Natural killer cell treated with Interleukin-12 subunit alpha and Interleukin-12 subunit beta and Interleukin-15 and Interleukin-18, amount 100 ng/mL, for 72 hours (primary cell): ENCODE data around the gene IL1RAPL1. TPM values are rescaled to one million over a fixed set of nuclear protein-coding genes. Genes with fewer than 3 reads are reported as not detected.
"Not testable (repeated sequence)": the region's sequence is repeated elsewhere in the genome, so short reads cannot be mapped to it uniquely, and the experiment has no call there.

Source experiments
- ATAC-seq, 2 donors: fragments of 150-1000 bp; cut with Tn5 transposase in 1 of 2; sonication (Bioruptor Pico), chemical (Tn5 transposase) in 1 of 2; 2 replicates each; pipeline ENCODE4 v1.10.0; 2021
- DNase-seq: peaks from one replicate; pipeline ENCODE4 v3.0.0; 2022; ENCODE audit warnings: low spot score
- H3K27ac Mint-ChIP-seq, 2 donors: 1 replicate in 1 of 2; 2 replicates in 1 of 2; pipeline ENCODE4 v1.8.0; 2022; ENCODE audit warnings: mixed read lengths in 2 of 2, mild to moderate bottlenecking in 1 of 2, moderate library complexity in 1 of 2
- H3K27me3 Mint-ChIP-seq, 2 donors: 1 replicate in 1 of 2; 2 replicates in 1 of 2; pipeline ENCODE4 v1.8.0; 2022; ENCODE audit warnings: mixed read lengths in 2 of 2
- H3K36me3 Mint-ChIP-seq: one replicate; pipeline ENCODE4 v1.8.0; 2022; ENCODE audit warnings: mixed read lengths
- H3K4me1 Mint-ChIP-seq, 2 donors: 1 replicate in 1 of 2; 2 replicates in 1 of 2; pipeline ENCODE4 v1.8.0; 2022; ENCODE audit warnings: low read depth in 2 of 2, mixed read lengths in 2 of 2, mild to moderate bottlenecking in 1 of 2
- H3K4me3 Mint-ChIP-seq: one replicate; pipeline ENCODE4 v1.8.0; 2022; ENCODE audit warnings: mixed read lengths
- H3K9me3 Mint-ChIP-seq: 2 replicates; pipeline ENCODE4 v1.8.0; 2022; ENCODE audit warnings: mixed read lengths
- total RNA-seq, 2 donors: library from RNA; stranded (reverse); gene quantifications; one replicate each; pipeline ENCODE4 v1.2.3, GENCODE V29; 2022

Gene IL1RAPL1
- total RNA-seq, 2 donors from 2014 or later, result not detected

GRCh38 chrX:29269390-29269789 is 682.1 kb downstream of the IL1RAPL1 start:
- H3K27ac Mint-ChIP-seq, result no peak overlapping the region
- no peaks in the 10 kb centered on the region for H3K36me3 Mint-ChIP-seq
- H3K4me3 Mint-ChIP-seq, result no peak overlapping the region
- DNase-seq (no peak), ATAC-seq (no peak)
- no peaks in the 10 kb centered on the region for H3K4me1 Mint-ChIP-seq
- H3K27me3 Mint-ChIP-seq, result no peaks in the 10 kb centered on the region
- peaks cover 6% of the 10 kb centered on the region for H3K9me3 Mint-ChIP-seq

GRCh38 chrX:29274517-29274916 is 687.3 kb downstream of the IL1RAPL1 start:
- H3K27me3 Mint-ChIP-seq, result no peaks in the 10 kb centered on the region
- DNase-seq, result no peak
- no peak overlapping the region for H3K27ac Mint-ChIP-seq
- no peak overlapping the region for H3K4me3 Mint-ChIP-seq
- H3K9me3 Mint-ChIP-seq, result peaks cover 11% of the 10 kb centered on the region
- H3K36me3 Mint-ChIP-seq, result peaks cover 4% of the 10 kb centered on the region
- H3K4me1 Mint-ChIP-seq, result no peaks in the 10 kb centered on the region
- ATAC-seq, result no peak

DNA sequence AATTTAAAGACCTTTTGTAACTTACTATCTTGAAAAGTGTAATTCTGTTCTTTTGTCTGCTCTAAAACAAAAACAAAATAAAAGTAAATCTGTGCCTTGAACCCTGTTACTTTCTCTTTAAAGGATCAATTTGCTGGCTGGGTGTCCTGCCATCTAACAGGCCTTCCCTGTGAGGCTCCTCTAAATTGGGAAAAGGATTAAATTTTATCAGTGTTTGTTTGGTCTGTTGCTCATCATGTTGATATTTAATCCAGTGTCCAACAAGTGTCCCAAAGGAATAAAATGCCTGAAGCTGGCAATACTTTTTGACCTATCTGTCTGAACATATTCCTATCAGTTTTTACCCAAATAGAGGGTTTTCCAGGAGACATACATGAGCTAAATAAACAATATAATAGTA is 688.7 kb downstream of the IL1RAPL1 start:
- Mint-ChIP-seq H3K4me1 (no peaks in the 10 kb centered on the region), H3K36me3 (peaks cover 4% of the 10 kb centered on the region), H3K4me3 (no peak overlapping the region), H3K27ac (no peak overlapping the region), H3K9me3 (peaks cover 15% of the 10 kb centered on the region), H3K27me3 (no peaks in the 10 kb centered on the region)
- DNase-seq (no peak), ATAC-seq (no peak)

DNA sequence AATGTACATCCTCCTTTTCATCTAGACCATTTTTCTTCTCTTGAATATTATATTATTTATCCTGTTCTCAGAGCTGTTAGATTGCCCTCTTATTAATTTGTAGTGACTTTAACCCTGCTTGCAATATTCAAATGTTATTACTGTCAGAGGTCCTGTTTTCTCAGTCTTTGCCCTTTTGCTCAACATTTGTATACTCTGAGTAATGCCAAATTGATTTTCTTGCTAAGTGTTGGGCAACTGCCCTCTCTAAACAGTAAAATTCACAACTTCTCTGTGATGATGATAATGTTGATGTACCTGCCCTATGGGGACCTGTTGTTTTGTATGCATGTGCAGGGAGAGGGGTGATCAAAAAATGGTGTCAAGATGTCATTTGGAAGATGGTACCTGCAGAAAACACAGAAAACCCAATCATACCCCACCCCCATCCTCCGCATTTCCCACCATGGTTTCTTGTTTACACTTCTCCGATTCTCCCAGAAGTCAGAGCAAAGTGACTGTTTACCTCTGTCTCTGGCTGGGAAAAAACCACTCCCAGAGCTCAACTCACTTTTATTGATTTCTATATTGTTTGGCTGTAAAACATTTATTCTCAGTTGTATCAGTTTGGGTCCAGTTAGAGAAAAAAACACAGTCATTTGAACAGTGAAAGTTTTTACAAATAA is 694.0 kb downstream of the IL1RAPL1 start:
- DNase-seq (no peak), ATAC-seq (no peak)
- H3K4me1 Mint-ChIP-seq, result no peaks in the 10 kb centered on the region
- no peak overlapping the region for H3K4me3 Mint-ChIP-seq
- H3K36me3 Mint-ChIP-seq, result no peaks in the 10 kb centered on the region
- H3K9me3 Mint-ChIP-seq, result peaks cover 3% of the 10 kb centered on the region
- H3K27me3 Mint-ChIP-seq, result no peaks in the 10 kb centered on the region
- H3K27ac Mint-ChIP-seq, result no peak overlapping the region

- DNase-seq (no peak), ATAC-seq (no peak)
- Mint-ChIP-seq H3K4me3 (no peak overlapping the region), H3K9me3 (peaks cover 3% of the 10 kb centered on the region), H3K36me3 (no peaks in the 10 kb centered on the region), H3K4me1 (no peaks in the 10 kb centered on the region), H3K27ac (no peak overlapping the region), H3K27me3 (no peaks in the 10 kb centered on the region)
Observed at GRCh38 chrX:29285664-29286063, 698.4 kb downstream of the IL1RAPL1 start.

DNA sequence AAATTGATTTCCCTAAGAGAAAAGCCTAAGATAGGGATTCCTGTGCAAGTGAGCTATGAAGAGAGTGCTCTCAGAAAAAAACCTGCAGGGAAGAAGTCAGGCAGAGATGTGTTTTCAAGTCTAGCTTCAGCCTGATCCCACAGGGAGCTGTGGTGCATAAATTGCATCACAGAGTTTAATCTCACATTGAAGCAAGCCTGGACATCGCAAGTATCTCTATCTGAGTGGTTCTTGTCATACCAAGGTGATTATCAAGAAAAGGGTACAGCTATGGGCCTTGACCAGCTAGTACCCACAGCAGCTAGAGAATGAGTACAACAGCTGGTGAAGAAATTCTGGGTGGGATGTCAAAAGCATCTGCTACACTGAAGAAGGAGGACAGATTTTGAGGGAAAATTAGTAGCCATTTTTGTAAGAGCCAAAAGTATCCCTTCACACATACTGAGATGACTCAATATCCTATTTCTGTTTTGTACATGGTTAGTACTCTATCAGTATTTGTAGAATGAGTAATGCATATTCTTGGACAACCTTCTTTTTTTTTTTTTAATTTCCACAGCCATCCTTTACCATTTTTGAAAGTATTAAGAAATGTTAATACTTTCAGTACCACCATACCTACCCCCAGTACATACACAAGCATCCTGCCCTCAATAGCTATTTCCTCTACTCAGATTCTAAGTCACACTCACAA is 708.9 kb downstream of the IL1RAPL1 start:
- Mint-ChIP-seq H3K27ac (no peak overlapping the region), H3K36me3 (no peaks in the 10 kb centered on the region), H3K4me3 (no peak overlapping the region), H3K27me3 (no peaks in the 10 kb centered on the region), H3K9me3 (peaks cover 3% of the 10 kb centered on the region), H3K4me1 (no peaks in the 10 kb centered on the region)
- DNase-seq, result no peak
- ATAC-seq, result no peak

DNA sequence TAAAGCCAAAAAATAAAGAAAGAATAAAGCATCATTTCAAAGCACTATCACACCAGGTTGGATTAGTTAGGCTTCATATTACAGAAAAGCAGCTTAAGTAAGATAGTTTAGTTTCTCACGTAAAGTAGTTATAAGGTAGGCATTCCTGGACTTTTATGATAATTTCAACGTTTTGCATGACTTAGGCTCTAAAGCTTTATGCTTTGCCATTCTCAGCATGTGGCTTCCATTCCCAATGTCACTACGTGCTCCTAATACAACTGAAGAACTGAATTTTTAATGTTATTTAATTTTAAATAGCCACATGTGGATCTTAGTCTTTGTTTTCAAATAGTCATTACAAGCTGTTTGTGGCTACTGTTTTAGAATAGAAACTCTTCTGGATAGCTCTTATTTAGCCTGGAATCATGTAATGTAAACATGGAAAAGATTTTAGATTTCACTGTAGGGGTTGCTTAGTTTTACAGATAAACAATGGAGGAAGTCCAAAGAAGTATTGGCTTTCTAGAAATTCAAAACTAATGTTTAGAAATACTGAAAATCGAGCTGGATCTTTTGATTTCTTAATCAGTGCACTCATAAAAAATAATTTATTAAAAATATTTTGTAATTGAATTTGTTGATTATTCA is 710.0 kb downstream of the IL1RAPL1 start:
- no peaks in the 10 kb centered on the region for H3K27me3 Mint-ChIP-seq
- no peak overlapping the region for H3K4me3 Mint-ChIP-seq
- no peaks in the 10 kb centered on the region for H3K4me1 Mint-ChIP-seq
- ATAC-seq, result no peak
- no peak for DNase-seq
- H3K9me3 Mint-ChIP-seq, result peaks cover 8% of the 10 kb centered on the region
- peaks cover 3% of the 10 kb centered on the region for H3K36me3 Mint-ChIP-seq
- no peak overlapping the region for H3K27ac Mint-ChIP-seq

DNA sequence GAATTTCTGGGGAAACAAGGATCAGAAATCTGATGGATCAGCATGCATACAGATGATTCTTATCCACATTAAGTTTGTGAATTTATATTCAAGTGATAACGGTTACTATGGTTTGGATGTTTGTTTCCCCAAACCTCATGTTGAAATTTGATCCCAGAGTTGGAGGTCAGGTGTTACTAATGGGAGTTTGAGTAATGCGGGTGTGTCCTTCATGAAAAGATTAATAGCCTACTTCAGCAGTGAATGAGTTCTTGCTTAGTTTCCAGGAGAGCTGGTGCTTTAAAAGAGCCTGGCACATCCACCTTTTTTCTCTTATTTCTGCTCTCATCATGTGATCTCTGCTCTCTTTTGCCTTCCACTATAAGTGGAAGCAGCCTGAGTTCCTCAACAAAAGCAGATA is 712.4 kb downstream of the IL1RAPL1 start:
- Mint-ChIP-seq H3K4me3 (no peak overlapping the region), H3K27me3 (no peaks in the 10 kb centered on the region)
- DNase-seq, result no peak

GRCh38 chrX:29308726-29309125 is 721.5 kb downstream of the IL1RAPL1 start:
- H3K4me1 Mint-ChIP-seq, result no peaks in the 10 kb centered on the region
- peaks cover 7% of the 10 kb centered on the region for H3K36me3 Mint-ChIP-seq
- H3K9me3 Mint-ChIP-seq, result peaks cover 12% of the 10 kb centered on the region
- H3K4me3 Mint-ChIP-seq, result no peak overlapping the region
- H3K27me3 Mint-ChIP-seq, result peaks cover 0 to 2% of the 10 kb centered on the region in 2 donors
- DNase-seq (no peak), ATAC-seq (no peak)
- no peak overlapping the region for H3K27ac Mint-ChIP-seq

More for the DNA sequence above, 712.4 kb downstream of the IL1RAPL1 start:
- Mint-ChIP-seq H3K27ac (no peak overlapping the region), H3K36me3 (peaks cover 6% of the 10 kb centered on the region), H3K4me1 (no peaks in the 10 kb centered on the region), H3K9me3 (peaks cover 8% of the 10 kb centered on the region)
- ATAC-seq, result no peak

GRCh38 chrX:29315931-29316330 is 728.7 kb downstream of the IL1RAPL1 start:
- no peak overlapping the region for H3K4me3 Mint-ChIP-seq
- H3K4me1 Mint-ChIP-seq, result no peaks in the 10 kb centered on the region
- no peak overlapping the region for H3K27ac Mint-ChIP-seq
- DNase-seq (no peak), ATAC-seq (no peak)
- peaks cover 0 to 2% of the 10 kb centered on the region in 2 donors for H3K27me3 Mint-ChIP-seq
- H3K9me3 Mint-ChIP-seq, result peaks cover 4% of the 10 kb centered on the region
- H3K36me3 Mint-ChIP-seq, result no peaks in the 10 kb centered on the region

- Mint-ChIP-seq H3K27ac (no peak overlapping the region), H3K9me3 (peaks cover 7% of the 10 kb centered on the region), H3K4me1 (no peaks in the 10 kb centered on the region), H3K4me3 (no peak overlapping the region), H3K36me3 (no peaks in the 10 kb centered on the region), H3K27me3 (peaks cover 0 to 2% of the 10 kb centered on the region in 2 donors)
- ATAC-seq, result no peak
- no peak for DNase-seq
Observed at GRCh38 chrX:29318012-29318411, 730.8 kb downstream of the IL1RAPL1 start.

DNA sequence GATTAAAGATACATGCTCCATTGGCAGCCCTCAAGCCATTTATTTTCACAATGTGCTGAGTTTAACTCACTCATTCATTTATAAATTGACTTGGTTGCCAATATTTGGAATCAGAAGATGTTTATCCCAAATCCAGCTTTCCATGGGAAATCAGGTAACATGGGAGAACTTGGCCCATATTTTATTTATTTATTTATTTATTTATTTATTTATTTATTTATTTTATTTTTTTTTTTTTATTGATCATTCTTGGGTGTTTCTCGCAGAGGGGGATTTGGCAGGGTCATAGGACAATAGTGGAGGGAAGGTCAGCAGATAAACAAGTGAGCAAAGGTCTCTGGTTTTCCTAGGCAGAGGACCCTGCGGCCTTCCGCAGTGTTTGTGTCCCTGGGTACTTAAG is 745.2 kb downstream of the IL1RAPL1 start:
- not testable (repeated sequence) for H3K27ac Mint-ChIP-seq, ATAC-seq, H3K4me3 Mint-ChIP-seq, H3K4me1 Mint-ChIP-seq, H3K27me3 Mint-ChIP-seq, H3K36me3 Mint-ChIP-seq, H3K9me3 Mint-ChIP-seq, DNase-seq

- not testable (repeated sequence) for H3K4me1 Mint-ChIP-seq, H3K36me3 Mint-ChIP-seq, H3K27me3 Mint-ChIP-seq, H3K27ac Mint-ChIP-seq, H3K9me3 Mint-ChIP-seq, ATAC-seq, H3K4me3 Mint-ChIP-seq, DNase-seq
Observed at GRCh38 chrX:29333091-29333490, 745.8 kb downstream of the IL1RAPL1 start.

GRCh38 chrX:29348288-29348687 is 761.0 kb downstream of the IL1RAPL1 start:
- DNase-seq, result no peak
- Mint-ChIP-seq H3K27me3 (no peaks in the 10 kb centered on the region), H3K27ac (no peak overlapping the region), H3K4me1 (no peaks in the 10 kb centered on the region), H3K4me3 (no peak overlapping the region), H3K9me3 (no peaks in the 10 kb centered on the region), H3K36me3 (no peaks in the 10 kb centered on the region)
- no peak for ATAC-seq
